Activated T-cell treated with anti-CD3 and anti-CD28 coated beads for 1 hour (primary cell): ENCODE results near the gene CDKN2A.

Experiments used
- DNase-seq: peaks from one replicate; pipeline ENCODE4 v3.0.0-alpha.2; 2020; ENCODE audit warnings: low read depth

CDKN2A gene

GRCh38 chr9:21993893-21994555 lies at the start of gene CDKN2A:
Gene CDKN2A, minus strand, starts transcription at chr9:21994392.
- no peak for DNase-seq

- no peak for DNase-seq
Measured at GRCh38 chr9:22043928-22044327, 49.7 kb upstream of the CDKN2A start.

GRCh38 chr9:22041775-22042174 lies 47.6 kb upstream of the CDKN2A start:
- no peak for DNase-seq

GRCh38 chr9:22041344-22041743 lies 47.2 kb upstream of the CDKN2A start:
- no peak for DNase-seq

- DNase-seq, result no peak
Measured at GRCh38 chr9:22040760-22041159, 46.6 kb upstream of the CDKN2A start.

- no peak for DNase-seq
Measured at GRCh38 chr9:22039258-22039657, 45.1 kb upstream of the CDKN2A start.

- no peak for DNase-seq
Measured at GRCh38 chr9:22037954-22038690, 43.9 kb upstream of the CDKN2A start.

GRCh38 chr9:22036866-22037626 lies 42.9 kb upstream of the CDKN2A start:
- no peak for DNase-seq

GRCh38 chr9:22035591-22036011 lies 41.4 kb upstream of the CDKN2A start:
- no peak for DNase-seq

- no peak for DNase-seq
Measured at GRCh38 chr9:22033012-22033630, 38.9 kb upstream of the CDKN2A start.

GRCh38 chr9:22031655-22032411 lies 37.6 kb upstream of the CDKN2A start:
- no peak for DNase-seq

GRCh38 chr9:22030101-22030598 lies 36.0 kb upstream of the CDKN2A start:
- DNase-seq, result no peak

- no peak for DNase-seq
Measured at GRCh38 chr9:22029231-22029630, 35.0 kb upstream of the CDKN2A start.

GRCh38 chr9:22028394-22028793 lies 34.2 kb upstream of the CDKN2A start:
- no peak for DNase-seq

GRCh38 chr9:22026696-22027095 lies 32.5 kb upstream of the CDKN2A start:
- no peak for DNase-seq

GRCh38 chr9:22022396-22022795 lies 28.2 kb upstream of the CDKN2A start:
- no peak for DNase-seq

- DNase-seq, result no peak
Measured at GRCh38 chr9:22010866-22011625, 16.9 kb upstream of the CDKN2A start.

- DNase-seq, result no peak
Measured at GRCh38 chr9:22009506-22009867, 15.3 kb upstream of the CDKN2A start.

GRCh38 chr9:22008717-22009505 lies 14.7 kb upstream of the CDKN2A start, which contains the start of gene CDKN2B:
Gene CDKN2B, minus strand, starts transcription at chr9:22009305. Its CDS starts 352 bp downstream, at chr9:22008953.
- DNase-seq, result peak; percentile 53

- DNase-seq, result no peak
Measured at GRCh38 chr9:22008384-22008716, 14.2 kb upstream of the CDKN2A start.
